Medulla oblongata (tissue), 1 donor: ENCODE results near the gene DIP2A.
"Not testable (repeated sequence)": the region's sequence is repeated elsewhere in the genome, so short reads cannot be mapped to it uniquely, and the experiment has no call there.

ENCODE experiments used
- DNase-seq: peaks from one replicate; pipeline ENCODE4 v3.0.0-alpha.2; 2015; ENCODE audit errors: extremely low spot score

Gene DIP2A

DNA sequence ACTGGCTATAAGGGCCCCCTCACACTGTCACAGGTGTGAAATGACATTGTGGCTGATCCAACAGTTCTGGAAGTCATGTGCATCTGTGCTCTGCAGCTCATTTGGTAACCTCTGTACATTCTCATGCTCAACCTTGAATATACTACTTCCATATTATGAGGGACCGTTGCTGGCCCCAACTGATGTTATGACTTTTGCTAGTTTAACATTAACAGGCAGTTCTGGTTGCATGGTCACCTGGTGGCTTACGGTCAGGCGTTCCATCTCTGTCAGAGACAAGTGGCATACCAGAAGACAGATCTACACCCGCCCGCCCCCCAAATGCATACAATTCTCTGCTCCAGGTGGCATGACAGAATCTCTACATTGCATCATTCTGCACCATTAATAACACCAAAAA, 6.0 kb upstream of the DIP2A start:
- no peak for DNase-seq

DNA sequence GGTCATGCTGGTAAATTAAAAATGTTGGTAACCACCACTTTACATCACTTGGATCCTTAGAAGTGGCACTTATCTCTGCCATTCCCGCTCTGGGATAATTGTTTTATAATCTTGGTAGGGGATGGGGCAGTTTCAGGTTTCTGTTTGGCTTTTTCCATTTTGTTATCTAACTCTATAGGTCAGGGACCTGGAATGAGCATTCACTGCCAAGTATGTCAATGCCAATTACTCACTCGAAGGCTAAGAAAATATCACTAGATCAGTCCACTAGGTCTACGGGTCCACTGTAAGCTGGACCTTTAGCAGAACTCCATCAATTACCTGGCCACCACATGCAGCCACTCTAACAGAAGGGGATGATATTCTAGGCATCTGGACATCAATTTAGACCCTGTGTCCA, 4.5 kb upstream of the DIP2A start:
- DNase-seq: no peak

DNA sequence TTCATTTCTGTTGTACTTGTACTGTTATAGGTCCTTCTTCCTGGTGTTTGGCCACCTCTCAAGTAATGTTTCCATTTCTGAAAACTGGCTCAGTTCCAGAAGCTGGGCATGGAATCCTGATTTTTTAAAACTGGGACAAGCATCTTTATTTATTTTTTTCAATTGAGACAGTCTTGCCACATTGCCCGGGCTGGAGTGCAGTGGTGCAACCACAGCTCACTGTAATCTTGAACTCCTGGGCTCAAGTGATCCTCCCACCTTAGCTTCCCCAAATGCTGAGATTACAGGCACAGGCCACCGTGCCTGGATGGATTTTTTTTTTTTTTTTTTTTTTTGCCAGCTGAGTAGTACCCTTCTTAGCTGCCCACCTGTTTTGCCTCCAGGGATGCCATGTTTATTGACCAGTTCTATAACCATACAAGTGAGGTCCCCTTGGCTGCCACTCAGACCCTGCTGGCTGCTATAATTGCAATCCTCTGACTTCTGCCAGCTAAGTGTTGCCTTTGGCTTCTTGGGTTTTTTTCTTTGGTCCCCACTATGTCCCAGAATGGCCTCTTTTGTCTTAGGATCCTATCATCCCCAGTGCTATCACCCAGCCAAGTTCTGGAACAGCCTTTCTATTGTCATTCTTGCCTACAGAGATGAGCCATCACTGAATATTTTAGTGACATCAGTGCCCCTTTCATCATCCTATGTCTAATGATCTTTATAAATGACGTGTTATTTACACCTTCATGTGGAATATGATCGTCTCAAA, 3.9 kb upstream of the DIP2A start:
- DNase-seq: peak; percentile 89

DNA sequence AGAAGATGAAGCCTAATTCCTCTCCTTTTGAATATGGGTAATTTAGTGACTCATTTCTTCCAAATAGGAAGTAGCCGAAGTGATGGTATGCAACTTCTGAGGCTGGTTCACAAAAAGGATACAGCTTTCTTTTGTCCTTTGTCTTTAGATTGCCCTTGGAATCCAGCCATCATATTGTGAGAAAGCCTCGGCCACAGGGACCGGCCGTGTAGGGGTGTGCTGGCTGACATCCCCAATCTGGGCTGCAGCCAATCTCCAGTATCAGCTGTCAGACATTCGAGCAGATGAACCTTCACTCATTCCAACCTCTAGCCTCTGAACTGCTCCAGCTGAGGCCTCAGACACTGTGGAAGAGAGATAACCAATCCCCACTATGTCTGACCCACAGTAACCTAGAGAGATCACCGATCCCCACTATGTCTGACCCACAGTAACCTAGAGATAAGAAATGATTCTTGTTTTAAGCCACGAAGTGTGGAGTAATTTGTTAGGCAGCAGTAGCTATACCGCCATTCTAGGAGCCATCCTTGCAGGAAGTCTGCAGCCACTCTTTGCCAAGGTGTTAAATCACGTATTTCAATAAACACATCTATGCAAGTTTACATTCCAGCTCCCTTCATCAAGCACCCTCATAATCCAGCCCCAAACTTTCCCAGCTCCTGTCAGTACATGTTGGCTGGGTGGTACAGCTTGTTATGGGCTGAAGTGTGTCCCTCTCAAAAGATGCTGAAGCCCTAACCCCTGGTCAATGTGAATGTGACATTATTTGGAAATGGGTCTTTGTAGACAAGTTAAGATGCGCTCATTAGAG, 2.9 kb upstream of the DIP2A start:
- peak; percentile 87 for DNase-seq

DNA sequence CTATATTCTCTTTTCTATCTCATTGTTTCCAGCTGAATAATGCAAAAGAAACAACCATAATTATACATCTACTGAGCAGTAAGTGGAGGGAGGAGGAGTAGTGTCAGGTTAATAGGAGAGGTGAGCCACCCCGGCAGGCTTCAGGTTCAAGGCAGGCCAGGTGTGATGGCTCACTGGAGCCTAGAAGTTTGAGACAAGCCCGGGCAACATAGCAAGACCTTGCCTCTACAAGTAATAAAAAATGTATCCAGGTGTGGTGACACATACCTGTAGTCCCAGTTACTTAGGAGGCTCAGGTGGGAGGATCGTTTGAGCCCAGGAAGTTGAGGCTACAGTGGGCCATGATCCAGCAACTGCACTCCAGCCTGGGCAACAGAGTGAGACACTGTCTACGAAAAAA, 1.9 kb upstream of the DIP2A start:
- no peak for DNase-seq

DNA sequence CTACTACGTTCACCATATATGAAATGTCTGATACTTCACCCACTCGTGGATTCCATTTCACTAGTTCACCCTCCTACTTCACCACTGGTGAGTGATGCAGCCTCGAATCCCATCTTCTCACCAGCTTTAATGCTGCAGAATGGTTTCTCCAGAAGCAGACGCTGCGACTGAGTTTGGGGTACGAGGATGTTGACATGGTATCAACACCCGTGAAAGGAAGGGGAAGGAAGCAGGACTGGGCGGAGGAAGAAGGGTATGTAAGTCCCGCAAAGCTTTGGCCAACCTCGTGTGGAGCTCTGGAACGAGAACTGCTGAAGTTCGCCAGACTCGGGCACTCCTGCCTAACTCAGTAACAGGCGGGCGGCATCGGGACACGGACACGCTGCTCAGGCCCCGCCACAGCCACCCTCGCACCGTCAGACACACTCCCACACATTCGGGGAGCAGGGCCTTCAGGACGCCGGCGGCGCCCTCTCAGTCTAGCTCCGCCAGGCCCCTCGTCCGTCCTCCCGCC, 833 bp upstream of the DIP2A start:
- peak; percentile 60 for DNase-seq

- DNase-seq: no peak
Observed at GRCh38 chr21:46459024-46459355, 299 bp downstream of the DIP2A start.

- peak; percentile 56 for DNase-seq
Observed at GRCh38 chr21:46459356-46460112, 843 bp downstream of the DIP2A start.

DNA sequence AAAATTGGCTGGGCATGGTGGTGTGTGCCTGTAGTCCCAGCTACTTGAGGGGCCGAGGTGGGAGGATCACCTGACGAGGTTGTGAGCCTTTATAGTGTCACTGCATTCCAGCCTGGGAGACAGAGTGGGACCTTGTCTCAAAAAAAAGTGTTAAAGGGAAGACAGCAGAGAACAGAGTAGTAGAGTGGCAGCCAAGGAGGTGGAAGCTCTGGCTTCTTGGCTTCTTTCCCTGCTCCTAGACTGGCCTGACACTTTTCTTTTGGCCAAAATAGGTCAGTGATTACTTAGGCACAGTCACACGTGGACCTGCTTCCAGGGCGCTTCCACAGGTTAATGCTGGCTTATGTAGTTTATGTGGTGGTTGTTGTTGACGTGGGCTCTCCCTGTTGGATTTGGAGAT, 3.2 kb downstream of the DIP2A start:
- peak; percentile 23 for DNase-seq

GRCh38 chr21:46465153-46465552, 6.5 kb downstream of the DIP2A start:
- not testable (repeated sequence) for DNase-seq

DNA sequence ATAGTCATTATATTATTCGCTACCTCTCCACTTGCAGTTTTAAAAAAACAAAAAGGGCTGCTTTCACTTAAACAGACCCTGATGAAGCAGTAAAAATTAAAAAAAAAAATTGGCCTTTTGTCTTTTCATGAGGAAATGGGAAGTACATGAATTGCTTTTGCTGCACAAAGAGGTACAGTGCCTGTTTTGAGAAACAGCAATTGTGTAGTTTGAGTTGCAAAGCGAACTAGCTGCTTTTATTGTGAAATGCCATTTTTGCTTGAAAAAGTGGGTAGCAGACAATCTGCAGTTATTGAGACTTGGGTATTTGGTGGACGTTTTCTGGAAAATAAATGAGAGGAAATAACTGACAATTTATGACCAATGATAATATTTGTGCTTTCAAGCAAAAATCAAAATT, 7.0 kb downstream of the DIP2A start:
- DNase-seq: no peak

GRCh38 chr21:46468108-46468774, 9.6 kb downstream of the DIP2A start:
- DNase-seq: no peak

- no peak for DNase-seq
Observed at GRCh38 chr21:46469275-46469674, 10.6 kb downstream of the DIP2A start.

DNA sequence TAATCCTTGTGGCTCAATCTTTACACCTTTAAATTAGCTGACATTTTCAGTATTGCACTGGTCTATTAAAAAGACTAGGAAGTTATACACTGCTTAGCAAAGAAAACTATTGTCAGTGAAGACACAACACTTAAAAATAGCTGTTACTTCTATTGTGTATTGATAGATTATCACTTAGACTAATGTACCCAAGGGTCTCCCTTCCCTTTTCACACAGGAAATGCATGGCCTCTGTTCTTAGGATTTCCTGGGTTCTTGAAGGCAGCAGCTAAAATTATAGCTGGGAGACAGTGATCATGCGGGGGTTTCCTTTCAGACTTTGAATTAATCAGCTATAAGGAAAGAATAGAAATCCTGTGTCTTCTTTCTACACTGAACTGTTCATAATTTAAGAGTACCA, 12.8 kb downstream of the DIP2A start:
- peak; percentile 40 for DNase-seq

DNA sequence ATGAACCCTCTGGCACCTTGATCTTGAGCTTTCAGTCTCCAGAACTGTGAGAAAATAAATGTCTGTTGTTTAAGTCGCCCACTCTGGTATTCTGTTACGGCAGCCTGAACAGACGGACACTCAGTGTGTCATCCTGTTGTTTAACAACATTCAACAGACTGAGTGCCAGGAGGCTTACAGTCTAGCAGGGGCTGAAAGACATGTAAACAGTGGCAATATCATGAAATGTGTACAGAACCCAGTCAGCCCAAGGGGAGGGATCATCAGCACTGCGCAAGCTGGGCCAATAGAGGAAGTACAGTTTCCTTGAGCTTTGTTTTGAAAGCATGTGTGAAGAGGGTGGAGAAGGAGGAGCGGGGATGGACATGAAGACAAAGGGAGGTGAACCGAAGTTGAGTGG, 13.6 kb downstream of the DIP2A start:
- DNase-seq: peak; percentile 60

DNA sequence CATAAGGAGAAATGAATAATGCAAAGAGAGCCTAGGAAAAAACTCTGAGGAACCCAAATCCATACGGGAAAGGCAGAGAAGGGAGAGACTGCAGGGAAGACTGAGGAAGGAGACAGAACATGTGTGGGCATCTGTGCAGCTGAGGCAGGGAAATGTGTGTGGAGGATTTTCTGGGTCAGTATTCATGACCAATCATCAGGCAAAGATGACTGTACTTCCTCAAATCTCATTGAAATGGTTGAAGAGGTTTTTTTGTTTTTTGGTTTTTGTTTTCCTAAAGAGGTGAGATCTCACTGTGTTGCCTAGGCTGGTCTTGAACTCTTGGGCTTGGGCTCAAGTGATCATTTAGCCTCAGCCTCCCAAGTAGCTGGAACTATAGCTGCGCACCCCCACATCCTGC, 15.7 kb downstream of the DIP2A start:
- DNase-seq: no peak

- no peak for DNase-seq
Observed at GRCh38 chr21:46475296-46475695, 16.6 kb downstream of the DIP2A start.

- no peak for DNase-seq
Observed at GRCh38 chr21:46477765-46478164, 19.1 kb downstream of the DIP2A start.

- no peak for DNase-seq
Observed at GRCh38 chr21:46478910-46479309, 20.2 kb downstream of the DIP2A start.

DNA sequence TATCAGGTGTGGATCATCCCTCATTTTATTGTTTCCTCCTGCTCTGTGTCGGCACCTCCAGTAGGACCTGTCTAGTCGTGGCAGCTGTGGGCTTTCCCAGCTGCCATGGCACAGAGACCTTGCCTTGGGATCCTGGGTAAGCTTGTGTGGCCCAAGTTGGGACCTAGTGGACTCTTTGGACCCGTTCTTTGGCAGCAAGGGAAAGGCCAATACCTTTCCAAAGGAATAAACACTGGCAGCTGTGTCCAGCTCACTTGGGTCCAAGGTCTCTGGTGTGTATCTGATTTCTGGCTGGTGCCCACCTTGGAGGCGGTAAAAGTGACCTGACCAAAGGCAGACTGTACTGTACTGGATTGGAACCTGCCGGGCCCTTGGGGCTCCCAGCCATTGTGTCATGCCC, 21.8 kb downstream of the DIP2A start:
- no peak for DNase-seq

DNA sequence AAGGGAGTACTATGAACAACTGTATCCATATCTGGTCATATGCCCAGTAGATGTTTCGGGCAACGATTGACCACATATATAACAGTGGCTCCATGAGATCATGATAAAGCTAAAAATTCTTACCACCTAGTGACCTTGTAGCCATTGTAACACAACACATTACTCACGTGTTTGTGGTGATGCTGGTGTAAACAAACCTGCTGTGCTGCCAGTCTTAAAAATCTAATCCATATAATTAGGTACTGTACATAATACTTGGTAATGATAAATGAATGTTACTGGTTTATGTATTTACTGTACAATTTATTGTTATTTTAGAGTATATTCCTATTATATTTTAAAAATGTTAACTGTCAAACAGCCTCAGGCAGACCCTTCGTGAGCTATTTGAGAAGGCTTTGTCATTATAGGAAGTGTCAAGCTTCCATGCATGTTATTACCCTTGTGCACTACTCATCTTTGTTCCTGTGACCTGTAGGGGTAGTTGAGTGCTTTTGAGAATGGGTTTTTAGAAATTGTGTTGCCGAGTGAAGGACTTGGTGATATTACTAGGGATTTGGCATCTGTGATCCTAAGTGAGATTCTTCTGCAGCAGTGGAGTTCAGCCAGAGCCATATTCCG, 23.6 kb downstream of the DIP2A start:
- DNase-seq: no peak
